IPS-NIHi7 (cell line): ENCODE measurements around the gene POU6F2.
A peak's percentile ranks its signal among the peaks of the same experiment; 100 is the strongest.
"Not testable (repeated sequence)": the region's sequence is repeated elsewhere in the genome, so short reads cannot be mapped to it uniquely, and the experiment has no call there.

Experiments
- DNase-seq: peaks from one replicate; pipeline ENCODE4 v3.0.0; 2012; ENCODE audit warnings: mixed read lengths; ENCODE audit errors: extremely low spot score

The POU6F2 gene

GRCh38 chr7:38978491-38978890, 782 bp downstream of the POU6F2 start:
- no peak for DNase-seq

GRCh38 chr7:38992203-38992602, 14.5 kb downstream of the POU6F2 start:
- no peak for DNase-seq

- DNase-seq, result no peak
These were observed 23.9 kb downstream of the POU6F2 start for GRCh38 chr7:39001595-39001994.

GRCh38 chr7:39002755-39003154, 25.0 kb downstream of the POU6F2 start:
- DNase-seq, result no peak

- DNase-seq, result no peak
These were observed 27.3 kb downstream of the POU6F2 start for GRCh38 chr7:39005036-39005435.

GRCh38 chr7:39005461-39005860, 27.8 kb downstream of the POU6F2 start:
- no peak for DNase-seq

- not testable (repeated sequence) for DNase-seq
These were observed 35.6 kb downstream of the POU6F2 start for GRCh38 chr7:39013049-39013939.

GRCh38 chr7:39016609-39017008, 38.9 kb downstream of the POU6F2 start:
- DNase-seq, result no peak

GRCh38 chr7:39017369-39017915, 39.7 kb downstream of the POU6F2 start:
- DNase-seq, result peak; percentile 26

- no peak for DNase-seq
These were observed 45.1 kb downstream of the POU6F2 start for GRCh38 chr7:39022796-39023195.

- no peak for DNase-seq
These were observed 49.8 kb downstream of the POU6F2 start for GRCh38 chr7:39027491-39027890.

GRCh38 chr7:39033885-39034624, 56.3 kb downstream of the POU6F2 start:
- DNase-seq, result no peak

GRCh38 chr7:39035156-39035555, 57.4 kb downstream of the POU6F2 start:
- DNase-seq, result no peak

GRCh38 chr7:39035903-39036302, 58.2 kb downstream of the POU6F2 start:
- no peak for DNase-seq

- no peak for DNase-seq
These were observed 65.0 kb downstream of the POU6F2 start for GRCh38 chr7:39042670-39043069.

GRCh38 chr7:39043531-39043930, 65.8 kb downstream of the POU6F2 start:
- DNase-seq, result no peak

- DNase-seq, result no peak
These were observed 66.8 kb downstream of the POU6F2 start for GRCh38 chr7:39044489-39044888.

- no peak for DNase-seq
These were observed 67.5 kb downstream of the POU6F2 start for GRCh38 chr7:39045231-39045630.

- no peak for DNase-seq
These were observed 73.6 kb downstream of the POU6F2 start for GRCh38 chr7:39051279-39051678.

GRCh38 chr7:39051707-39052106, 74.0 kb downstream of the POU6F2 start:
- no peak for DNase-seq

GRCh38 chr7:39054731-39055130, 77.0 kb downstream of the POU6F2 start:
- no peak for DNase-seq

GRCh38 chr7:39056153-39056552, 78.4 kb downstream of the POU6F2 start:
- DNase-seq, result no peak

GRCh38 chr7:39062811-39063210, 85.1 kb downstream of the POU6F2 start:
- DNase-seq, result no peak
